NCI-H524 (cell line): ENCODE measurements around the gene FA2H.
"Not testable (repeated sequence)": the region's sequence is repeated elsewhere in the genome, so short reads cannot be mapped to it uniquely, and the experiment has no call there.

Source experiments
- DNase-seq, 2 experiments: peaks; one replicate each; lab custom pipeline; 2025; lab: John Stamatoyannopoulos, UW

FA2H gene

GRCh38 chr16:74770831-74771526, 3.6 kb downstream of the FA2H start:
- DNase-seq = no peak

GRCh38 chr16:74769586-74770190, 4.9 kb downstream of the FA2H start:
- no peak for DNase-seq

GRCh38 chr16:74768239-74768638, 6.4 kb downstream of the FA2H start:
- no peak for DNase-seq

GRCh38 chr16:74767749-74768148, 6.9 kb downstream of the FA2H start:
- DNase-seq = no peak

GRCh38 chr16:74766729-74767128, 7.9 kb downstream of the FA2H start:
- DNase-seq = no peak

- DNase-seq = not testable (repeated sequence)
Measured at GRCh38 chr16:74764184-74764583, 10.4 kb downstream of the FA2H start.

- no peak for DNase-seq
Measured at GRCh38 chr16:74761665-74762064, 13.0 kb downstream of the FA2H start.

GRCh38 chr16:74760007-74760767, 14.4 kb downstream of the FA2H start:
- DNase-seq = no peak

GRCh38 chr16:74759564-74759963, 15.1 kb downstream of the FA2H start:
- DNase-seq = no peak

GRCh38 chr16:74758801-74759200, 15.8 kb downstream of the FA2H start:
- DNase-seq = no peak

- no peak for DNase-seq
Measured at GRCh38 chr16:74757349-74757748, 17.3 kb downstream of the FA2H start.

- DNase-seq = no peak
Measured at GRCh38 chr16:74756203-74756602, 18.4 kb downstream of the FA2H start.

GRCh38 chr16:74753180-74753579, 21.4 kb downstream of the FA2H start:
- DNase-seq = no peak

- no peak for DNase-seq
Measured at GRCh38 chr16:74752756-74753155, 21.9 kb downstream of the FA2H start.

- DNase-seq = no peak
Measured at GRCh38 chr16:74752258-74752657, 22.4 kb downstream of the FA2H start.

- DNase-seq = no peak
Measured at GRCh38 chr16:74751658-74752057, 23.0 kb downstream of the FA2H start.

GRCh38 chr16:74749291-74750055, 25.1 kb downstream of the FA2H start:
- DNase-seq = no peak

GRCh38 chr16:74748616-74749026, 26.0 kb downstream of the FA2H start:
- no peak for DNase-seq

- no peak for DNase-seq
Measured at GRCh38 chr16:74747716-74748615, 26.7 kb downstream of the FA2H start.

GRCh38 chr16:74745926-74746325, 28.7 kb downstream of the FA2H start:
- no peak for DNase-seq

- no peak for DNase-seq
Measured at GRCh38 chr16:74745109-74745615, 29.5 kb downstream of the FA2H start.
